Measurements from ENCODE around the gene TAGLN3.

GRCh38 chr3:111989061-111989678, 9.6 kb upstream of the TAGLN3 start:
- TF ChIP-seq POLR2A (IDR thresholded peaks at IDR 0.05; ENCODE audit: low read length) (no peak), GATA1 (IDR thresholded peaks at IDR 0.05; ENCODE audit: low read depth, low read length) (no peak)

Measured in erythroblast (primary cell).